Mammary epithelial cell (primary cell): ENCODE measurements around the gene GRPEL1.

ENCODE experiments used
- CTCF ChIP-seq, 2 donors: IDR thresholded peaks in 1 of 2; conservative IDR thresholded peaks in 1 of 2; 2 replicates each; pipeline ENCODE4 v1.5.1; 2011 to 2012; ENCODE audit warnings: inconsistent platforms in 2 of 2, low read length in 2 of 2, mild to moderate bottlenecking in 2 of 2, control low read depth in 1 of 2, low read depth in 1 of 2; ENCODE audit not compliant: insufficient read depth in 1 of 2; ENCODE audit errors: extremely low read depth in 1 of 2
- EZH2 ChIP-seq: IDR thresholded peaks from 2 replicates; pipeline ENCODE4 v1.6.1; 2012; ENCODE audit warnings: low read length, inconsistent platforms, borderline replicate concordance

- no peak for TF ChIP-seq CTCF (conservative IDR thresholded peaks at IDR 0.05 in 1 of 2, IDR thresholded peaks at IDR 0.05 in 1 of 2; ENCODE audit: extremely low read depth in 1 of 2, insufficient read depth in 1 of 2, low read depth in 1 of 2, low read length in 2 of 2)
- no peak for TF ChIP-seq EZH2
These were observed 18.5 kb upstream of the GRPEL1 start for GRCh38 chr4:7086384-7086783.
